ENCODE measurements around the gene CCR5. TPM values are rescaled to one million over a fixed set of nuclear protein-coding genes. Genes with fewer than 3 reads are reported as not detected.

CCR5 gene
- total and polyA plus RNA-seq, 2 of the 8 experiments (the other 6 are each of a cell fraction or from before 2014, with no cell fraction given) = not detected

- Histone ChIP-seq H3K56ac (replicated peaks; ENCODE audit: insufficient read length, low read depth, low read length) (no peak overlapping the region), H3K27me3 (replicated peaks in 1 of 4; ENCODE audit: control insufficient read depth in 3 of 4, extremely low read depth in 1 of 4, insufficient read depth in 3 of 4, low read length in 3 of 4) (no peaks in the 10 kb centered on the region; a peak in 1 of 7 replicates), H3K4ac (replicated peaks; ENCODE audit: insufficient read length, low read depth, low read length) (no peak overlapping the region), H2BK12ac (ENCODE audit: low read depth, low read length) (no peak overlapping the region), H3K79me2 (ENCODE audit: control insufficient read depth in 1 of 2, insufficient read depth in 2 of 2, low read length in 2 of 2) (no peaks in the 10 kb centered on the region), H2AK5ac (ENCODE audit: low read depth, low read length) (no peak overlapping the region), H2BK120ac (replicated peaks; ENCODE audit: low read depth, low read length) (no peak overlapping the region), H3K23ac (ENCODE audit: insufficient read length) (no peak overlapping the region), H4K5ac (ENCODE audit: insufficient read length, low read depth, low read length) (no peak overlapping the region), H3K9me3 (ENCODE audit: insufficient read depth in 2 of 2, low read depth in 1 of 2, low read length in 1 of 2) (no peaks in the 10 kb centered on the region), H3K27ac (ENCODE audit: low read depth, low read length) (no peak overlapping the region), H3K14ac (ENCODE audit: insufficient read length) (no peak overlapping the region), H2BK5ac (ENCODE audit: low read depth, low read length) (no peak overlapping the region), H3K79me1 (ENCODE audit: low read depth, low read length) (no peaks in the 10 kb centered on the region), H2AFZ (ENCODE audit: low read length) (no peak overlapping the region), H3K4me1 (replicated peaks in 1 of 4; ENCODE audit: control insufficient read depth in 3 of 4, insufficient read depth in 4 of 4, low read length in 3 of 4) (no peaks in the 10 kb centered on the region), H3K36me3 (ENCODE audit: control insufficient read depth in 2 of 4, insufficient read depth in 4 of 4, low read length in 3 of 4) (no peaks in the 10 kb centered on the region), H3K4me2 (ENCODE audit: insufficient read depth in 1 of 2, low read depth in 2 of 2, low read length in 2 of 2) (no peak overlapping the region), H2BK15ac (ENCODE audit: low read length) (no peak overlapping the region), H4K8ac (ENCODE audit: extremely low read depth, insufficient read depth, low read length) (no peak overlapping the region), H4K91ac (replicated peaks; ENCODE audit: insufficient read length, low read length) (no peak overlapping the region), H3K18ac (ENCODE audit: extremely low read depth, low read length) (no peak overlapping the region), H4K20me1 (replicated peaks in 1 of 2; ENCODE audit: control insufficient read depth in 1 of 2, insufficient read depth in 2 of 2, low read length in 2 of 2) (no peaks in the 10 kb centered on the region), H3K9ac (replicated peaks in 1 of 4; ENCODE audit: extremely low read depth in 1 of 4, low read depth in 3 of 4, low read length in 3 of 4) (no peak overlapping the region), H3K4me3 (ENCODE audit: extremely low read depth in 1 of 4, insufficient read depth in 2 of 4, low read depth in 3 of 4, low read length in 4 of 4) (no peak overlapping the region), H3K23me2 (ENCODE audit: low read depth, low read length) (no peaks in the 10 kb centered on the region), H2BK20ac (ENCODE audit: low read length) (no peak overlapping the region)
- FAIRE-seq (no peak), DNase-seq (ENCODE audit: low read depth in 1 of 2, low spot score in 2 of 2) (no peak)
- ChIA-PET POLR2A (ENCODE audit: partially characterized antibody) (no interaction called here), CTCF (ENCODE audit: partially characterized antibody) (interaction anchor here (0.6 to 5.3 kb wide), 8 partner anchors 9 to 278 kb away, joined by 3 to 31 read pairs (median 5); partner anchors contain the start of gene CCR1)
- WGBS, 2 experiments (ENCODE audit: extremely low coverage in 1 of 2, insufficient coverage in 1 of 2, insufficient read length in 1 of 2, insufficient replicate concordance in 2 of 2, low coverage in 1 of 2, low lambda C conversion rate in 2 of 2, missing lambda C conversion rate in 1 of 2) = 92% methylated on average over 9 of the region's 9 CpGs; no CpG with 5 or more reads in 1 of the 2 experiments
- TF ChIP-seq RAD21 (IDR thresholded peaks at IDR 0.05 in 1 of 2, conservative IDR thresholded peaks at IDR 0.05 in 1 of 2; ENCODE audit: low read depth in 2 of 2, low read length in 2 of 2) = no peak
- TF ChIP-seq, protein P1, sequence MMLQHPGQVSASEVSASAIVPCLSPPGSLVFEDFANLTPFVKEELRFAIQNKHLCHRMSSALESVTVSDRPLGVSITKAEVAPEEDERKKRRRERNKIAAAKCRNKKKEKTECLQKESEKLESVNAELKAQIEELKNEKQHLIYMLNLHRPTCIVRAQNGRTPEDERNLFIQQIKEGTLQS (IDR thresholded peaks at IDR 0.05; ENCODE audit: insufficient read depth, low read depth, low read length) = no peak
- TF ChIP-seq JUND (IDR thresholded peaks at IDR 0.05; ENCODE audit: low read length) = no peak
- TF ChIP-seq CTBP2 (IDR thresholded peaks at IDR 0.05; ENCODE audit: borderline replicate concordance, insufficient read depth, insufficient read length, low read length) = no peak
- TF ChIP-seq HDAC2 (IDR thresholded peaks at IDR 0.05; ENCODE audit: borderline replicate concordance in 1 of 2, low read depth in 2 of 2, low read length in 2 of 2) = no peak
- no peak for TF ChIP-seq ASH2L (IDR thresholded peaks at IDR 0.05; ENCODE audit: low read length)
- no peak for TF ChIP-seq E2F6 (IDR thresholded peaks at IDR 0.05)
- TF ChIP-seq SP1 (IDR thresholded peaks at IDR 0.05; ENCODE audit: low read depth, low read length) = no peak
- TF ChIP-seq RBBP5 (IDR thresholded peaks at IDR 0.05; ENCODE audit: borderline replicate concordance, low read depth, low read length) = no peak
- no peak for TF ChIP-seq JUN (IDR thresholded peaks at IDR 0.05; ENCODE audit: low read depth, low read length)
- no peak for TF ChIP-seq KDM1A (IDR thresholded peaks at IDR 0.05; ENCODE audit: borderline replicate concordance, low read length)
Measured at GRCh38 chr3:46409739-46410489, 39.2 kb downstream of the CCR5 start.
